Ishikawa (cell line): ENCODE results near the gene OVCH2.

Experiments used
- CEBPB ChIP-seq: IDR thresholded peaks from 2 replicates; pipeline ENCODE4 v1.6.1; 2012
- CREB1 ChIP-seq: IDR thresholded peaks from 2 replicates; pipeline ENCODE4 v1.6.1; 2012; ENCODE audit warnings: low read depth
- EGR1 ChIP-seq: IDR thresholded peaks from 2 replicates; pipeline ENCODE4 v1.6.1; 2012
- EP300 ChIP-seq: IDR thresholded peaks from 2 replicates; pipeline ENCODE4 v1.6.1; 2012; ENCODE audit warnings: borderline replicate concordance
- FOXM1 ChIP-seq: IDR thresholded peaks from 2 replicates; pipeline ENCODE4 v1.6.1; 2012; ENCODE audit warnings: low read depth, borderline replicate concordance
- NFIC ChIP-seq: IDR thresholded peaks from 2 replicates; pipeline ENCODE4 v1.6.1; 2012
- RAD21 ChIP-seq: IDR thresholded peaks from 2 replicates; pipeline ENCODE4 v1.6.1; 2012; ENCODE audit warnings: low read depth
- TAF1 ChIP-seq: IDR thresholded peaks from 2 replicates; pipeline ENCODE4 v1.6.1; 2012; ENCODE audit warnings: low read depth, mild to moderate bottlenecking
- TCF12 ChIP-seq: IDR thresholded peaks from 2 replicates; pipeline ENCODE4 v1.6.1; 2012; ENCODE audit warnings: low read depth
- YY1 ChIP-seq: IDR thresholded peaks from 2 replicates; pipeline ENCODE4 v1.6.1; 2012; ENCODE audit warnings: low read depth
- ZBTB7A ChIP-seq: IDR thresholded peaks from 2 replicates; pipeline ENCODE4 v1.6.1; 2012; ENCODE audit warnings: low read depth
- TF ChIP-seq, protein P1 (sequence below): IDR thresholded peaks from 2 replicates; pipeline ENCODE4 v1.6.1; 2012
- TF ChIP-seq, protein P2 (sequence below): IDR thresholded peaks from 2 replicates; pipeline ENCODE4 v1.6.1; 2012
- TF ChIP-seq, protein P3 (sequence below): IDR thresholded peaks from 2 replicates; pipeline ENCODE4 v1.6.1; 2012; ENCODE audit warnings: low read depth, mild to moderate bottlenecking

OVCH2 gene, protein sequence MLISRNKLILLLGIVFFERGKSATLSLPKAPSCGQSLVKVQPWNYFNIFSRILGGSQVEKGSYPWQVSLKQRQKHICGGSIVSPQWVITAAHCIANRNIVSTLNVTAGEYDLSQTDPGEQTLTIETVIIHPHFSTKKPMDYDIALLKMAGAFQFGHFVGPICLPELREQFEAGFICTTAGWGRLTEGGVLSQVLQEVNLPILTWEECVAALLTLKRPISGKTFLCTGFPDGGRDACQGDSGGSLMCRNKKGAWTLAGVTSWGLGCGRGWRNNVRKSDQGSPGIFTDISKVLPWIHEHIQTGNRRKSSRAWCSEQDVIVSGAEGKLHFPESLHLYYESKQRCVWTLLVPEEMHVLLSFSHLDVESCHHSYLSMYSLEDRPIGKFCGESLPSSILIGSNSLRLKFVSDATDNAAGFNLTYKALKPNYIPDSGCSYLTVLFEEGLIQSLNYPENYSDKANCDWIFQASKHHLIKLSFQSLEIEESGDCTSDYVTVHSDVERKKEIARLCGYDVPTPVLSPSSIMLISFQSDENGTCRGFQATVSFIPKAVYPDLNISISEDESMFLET

DNA sequence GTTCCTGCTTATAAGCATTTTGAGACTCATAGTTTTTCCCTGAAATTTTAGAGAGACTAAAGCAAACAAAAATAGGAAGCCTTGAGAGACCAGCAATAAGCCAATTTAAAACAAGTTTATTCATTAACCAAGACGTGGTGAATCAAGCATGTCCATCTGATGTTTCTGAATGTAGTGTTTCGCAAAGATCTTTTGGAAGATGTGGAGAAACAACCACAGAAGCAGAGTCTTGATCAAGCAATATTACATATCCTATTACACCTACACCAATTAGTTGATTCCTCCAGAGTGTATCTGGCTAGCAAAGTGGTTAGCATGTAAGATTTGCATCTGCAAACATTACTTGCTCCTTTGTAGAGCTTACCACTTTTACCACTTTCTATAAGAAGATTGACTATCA, at the start of gene OVCH2:
Gene OVCH2 (minus strand): TSS at position 101 of the 400 bp plus-strand sequence. CDS start 83 bp downstream, at position 18.
- TF ChIP-seq CREB1 (no peak), EGR1 (no peak), EP300 (no peak), TAF1 (no peak), FOXM1 (no peak)
- TF ChIP-seq, protein P1, sequence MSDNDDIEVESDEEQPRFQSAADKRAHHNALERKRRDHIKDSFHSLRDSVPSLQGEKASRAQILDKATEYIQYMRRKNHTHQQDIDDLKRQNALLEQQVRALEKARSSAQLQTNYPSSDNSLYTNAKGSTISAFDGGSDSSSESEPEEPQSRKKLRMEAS = no peak
- TF ChIP-seq, protein P2, sequence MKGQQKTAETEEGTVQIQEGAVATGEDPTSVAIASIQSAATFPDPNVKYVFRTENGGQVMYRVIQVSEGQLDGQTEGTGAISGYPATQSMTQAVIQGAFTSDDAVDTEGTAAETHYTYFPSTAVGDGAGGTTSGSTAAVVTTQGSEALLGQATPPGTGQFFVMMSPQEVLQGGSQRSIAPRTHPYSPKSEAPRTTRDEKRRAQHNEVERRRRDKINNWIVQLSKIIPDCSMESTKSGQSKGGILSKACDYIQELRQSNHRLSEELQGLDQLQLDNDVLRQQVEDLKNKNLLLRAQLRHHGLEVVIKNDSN = no peak

DNA sequence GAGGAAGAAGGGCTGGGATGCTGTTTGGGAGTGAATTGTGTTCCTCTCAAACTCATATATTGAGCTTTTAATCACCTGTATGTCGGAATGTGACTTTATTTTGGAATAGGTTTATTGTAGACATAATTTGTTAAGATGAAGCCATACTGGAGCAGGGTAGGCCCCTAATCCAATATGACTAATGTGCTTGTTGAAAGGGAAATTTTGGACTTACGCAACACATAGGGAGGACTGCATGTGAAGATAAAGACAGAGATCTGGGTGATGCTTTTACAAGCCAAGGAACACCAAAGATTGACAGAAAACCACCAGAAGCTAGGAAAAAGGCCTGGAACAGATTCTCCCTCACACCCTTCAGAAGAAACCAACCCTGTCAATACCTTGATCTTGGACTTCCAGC, 43.2 kb upstream of the OVCH2 start:
- TF ChIP-seq YY1 (no peak), NFIC (no peak)

DNA sequence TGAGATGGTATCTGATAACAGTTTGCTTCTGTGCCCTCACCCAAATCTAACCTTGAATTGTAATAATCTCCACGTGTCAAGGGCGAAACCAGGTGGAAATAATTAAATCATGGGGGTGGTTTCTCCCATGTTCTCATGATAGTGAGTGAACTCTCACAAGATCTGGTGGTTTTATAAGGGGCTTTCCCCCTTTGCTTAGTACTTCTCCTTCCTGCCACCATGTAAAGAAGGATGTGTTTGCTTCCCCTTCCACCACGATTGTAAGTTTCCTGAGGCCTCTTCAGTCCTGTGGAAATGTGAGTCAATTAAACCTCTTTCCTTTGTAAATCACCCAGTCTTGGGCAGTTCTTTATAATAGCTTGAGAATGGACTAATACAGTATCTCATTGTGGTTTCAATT, 8.5 kb upstream of the OVCH2 start:
- no peak for TF ChIP-seq TCF12
- TF ChIP-seq CREB1 = no peak
- TF ChIP-seq, protein P3, sequence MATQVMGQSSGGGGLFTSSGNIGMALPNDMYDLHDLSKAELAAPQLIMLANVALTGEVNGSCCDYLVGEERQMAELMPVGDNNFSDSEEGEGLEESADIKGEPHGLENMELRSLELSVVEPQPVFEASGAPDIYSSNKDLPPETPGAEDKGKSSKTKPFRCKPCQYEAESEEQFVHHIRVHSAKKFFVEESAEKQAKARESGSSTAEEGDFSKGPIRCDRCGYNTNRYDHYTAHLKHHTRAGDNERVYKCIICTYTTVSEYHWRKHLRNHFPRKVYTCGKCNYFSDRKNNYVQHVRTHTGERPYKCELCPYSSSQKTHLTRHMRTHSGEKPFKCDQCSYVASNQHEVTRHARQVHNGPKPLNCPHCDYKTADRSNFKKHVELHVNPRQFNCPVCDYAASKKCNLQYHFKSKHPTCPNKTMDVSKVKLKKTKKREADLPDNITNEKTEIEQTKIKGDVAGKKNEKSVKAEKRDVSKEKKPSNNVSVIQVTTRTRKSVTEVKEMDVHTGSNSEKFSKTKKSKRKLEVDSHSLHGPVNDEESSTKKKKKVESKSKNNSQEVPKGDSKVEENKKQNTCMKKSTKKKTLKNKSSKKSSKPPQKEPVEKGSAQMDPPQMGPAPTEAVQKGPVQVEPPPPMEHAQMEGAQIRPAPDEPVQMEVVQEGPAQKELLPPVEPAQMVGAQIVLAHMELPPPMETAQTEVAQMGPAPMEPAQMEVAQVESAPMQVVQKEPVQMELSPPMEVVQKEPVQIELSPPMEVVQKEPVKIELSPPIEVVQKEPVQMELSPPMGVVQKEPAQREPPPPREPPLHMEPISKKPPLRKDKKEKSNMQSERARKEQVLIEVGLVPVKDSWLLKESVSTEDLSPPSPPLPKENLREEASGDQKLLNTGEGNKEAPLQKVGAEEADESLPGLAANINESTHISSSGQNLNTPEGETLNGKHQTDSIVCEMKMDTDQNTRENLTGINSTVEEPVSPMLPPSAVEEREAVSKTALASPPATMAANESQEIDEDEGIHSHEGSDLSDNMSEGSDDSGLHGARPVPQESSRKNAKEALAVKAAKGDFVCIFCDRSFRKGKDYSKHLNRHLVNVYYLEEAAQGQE = no peak
- TF ChIP-seq, protein P1 = no peak
- no peak for TF ChIP-seq RAD21
- no peak for TF ChIP-seq EGR1

DNA sequence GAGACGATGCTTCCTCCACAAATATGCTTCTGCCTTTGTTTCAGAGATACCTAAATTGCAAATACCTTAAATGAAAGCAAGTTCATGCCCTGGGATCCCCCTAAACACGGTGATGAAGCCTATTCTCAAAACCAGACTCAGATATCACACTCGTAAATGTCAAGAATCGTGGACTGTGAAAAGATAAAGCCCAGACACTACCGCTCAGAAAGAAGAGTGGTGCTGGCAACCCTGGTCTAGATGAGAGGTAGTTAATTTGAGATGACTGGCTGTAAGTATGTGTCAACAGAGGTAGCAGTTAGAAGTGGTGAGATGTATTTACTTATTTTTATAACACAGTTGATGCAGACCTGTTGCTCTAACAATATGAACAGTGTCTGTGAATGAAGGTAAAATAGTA, 2.5 kb downstream of the OVCH2 start:
- TF ChIP-seq, protein P2 = no peak
- no peak for TF ChIP-seq TCF12
- TF ChIP-seq, protein P3 = no peak
- no peak for TF ChIP-seq FOXM1
- no peak for TF ChIP-seq CREB1
- TF ChIP-seq YY1 = no peak
- no peak for TF ChIP-seq NFIC
- no peak for TF ChIP-seq CEBPB
- no peak for TF ChIP-seq RAD21
- no peak for TF ChIP-seq EP300
- TF ChIP-seq ZBTB7A = no peak

DNA sequence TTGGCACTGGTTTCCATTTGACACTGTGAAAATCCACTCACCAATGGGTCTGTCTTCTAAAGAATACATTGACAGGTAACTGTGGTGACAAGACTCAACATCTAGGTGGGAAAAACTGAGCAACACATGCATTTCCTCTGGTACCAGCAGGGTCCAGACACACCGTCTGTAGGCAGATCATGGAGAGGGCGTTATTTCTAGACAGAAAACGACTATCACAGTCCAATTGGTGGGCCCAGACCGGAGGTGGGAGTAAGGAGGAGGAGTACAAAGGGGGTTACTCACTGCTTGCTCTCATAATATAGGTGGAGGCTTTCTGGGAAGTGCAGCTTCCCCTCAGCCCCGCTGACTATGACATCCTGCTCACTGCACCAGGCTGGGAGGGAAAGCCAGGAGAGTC, 9.9 kb downstream of the OVCH2 start:
- TF ChIP-seq, protein P3 = no peak
- TF ChIP-seq TCF12 (no peak), RAD21 (no peak), TAF1 (no peak), NFIC (no peak)
